ENCODE measurements around the gene FBXW7.
A peak's percentile ranks its signal among the peaks of the same experiment; 100 is the strongest.
"Not testable (repeated sequence)": the region's sequence is repeated elsewhere in the genome, so short reads cannot be mapped to it uniquely, and the experiment has no call there.

The FBXW7 gene

DNA sequence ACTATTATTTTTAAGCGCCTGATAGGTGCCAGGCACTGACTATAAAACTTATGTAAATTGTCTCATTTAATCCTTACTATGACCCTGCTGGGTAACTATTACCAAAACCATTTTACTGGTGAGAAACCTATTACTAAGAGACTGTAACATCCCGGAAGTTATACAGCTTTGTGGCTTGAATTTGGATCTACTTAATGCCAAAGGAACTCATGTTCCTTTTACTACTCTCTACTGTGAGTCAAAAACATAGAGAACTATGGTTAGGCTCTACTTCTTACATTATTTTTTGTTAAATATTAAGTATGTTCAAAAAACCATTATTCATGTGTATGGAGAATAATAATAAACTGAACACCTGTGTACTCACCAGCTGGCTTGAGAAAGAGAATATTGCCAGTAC is 14.8 kb upstream of the FBXW7 start:
- intact Hi-C loops (cut with DNase I); DNase-seq: not testable (repeated sequence)

DNA sequence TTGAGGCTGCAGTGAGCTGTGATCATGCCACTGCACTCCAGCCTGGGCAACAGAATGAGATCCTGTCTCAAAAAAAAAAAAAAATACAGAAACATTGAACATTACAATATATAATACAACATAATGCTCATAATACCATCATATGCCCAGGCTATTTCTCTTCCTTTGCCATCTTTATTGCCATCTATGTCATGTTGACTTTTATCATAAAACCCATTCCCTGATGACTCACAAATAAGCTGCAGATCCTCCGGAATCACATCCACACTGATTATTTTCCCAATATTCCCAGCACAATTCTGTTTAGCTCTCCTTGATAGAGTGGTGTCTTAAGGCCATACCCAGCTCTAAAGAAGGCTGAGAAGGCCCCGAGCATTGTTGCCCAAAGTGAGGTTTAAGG is 9.2 kb upstream of the FBXW7 start:
- intact Hi-C loops (cut with DNase I), result no loop called here
- no peak for DNase-seq

DNA sequence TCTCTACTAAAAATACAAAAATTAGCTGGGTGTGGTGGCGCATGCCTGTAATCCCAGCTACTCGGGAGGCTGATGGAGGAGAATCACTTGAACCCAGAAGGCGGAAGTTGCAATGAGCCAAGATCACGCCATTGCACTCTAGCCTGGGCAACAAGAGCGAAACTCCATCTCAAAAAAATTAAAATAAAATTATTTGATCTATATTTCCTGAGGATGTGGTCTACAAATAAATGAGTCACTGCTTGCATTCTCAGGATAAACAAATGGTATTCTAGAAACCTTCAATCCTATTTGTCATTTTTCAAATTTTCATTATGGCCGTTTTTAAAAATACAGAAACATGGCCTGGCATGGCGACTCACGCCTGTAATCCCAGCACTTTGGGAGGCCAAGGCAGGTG is 8.6 kb upstream of the FBXW7 start:
- DNase-seq; intact Hi-C loops (cut with DNase I): not testable (repeated sequence)

DNA sequence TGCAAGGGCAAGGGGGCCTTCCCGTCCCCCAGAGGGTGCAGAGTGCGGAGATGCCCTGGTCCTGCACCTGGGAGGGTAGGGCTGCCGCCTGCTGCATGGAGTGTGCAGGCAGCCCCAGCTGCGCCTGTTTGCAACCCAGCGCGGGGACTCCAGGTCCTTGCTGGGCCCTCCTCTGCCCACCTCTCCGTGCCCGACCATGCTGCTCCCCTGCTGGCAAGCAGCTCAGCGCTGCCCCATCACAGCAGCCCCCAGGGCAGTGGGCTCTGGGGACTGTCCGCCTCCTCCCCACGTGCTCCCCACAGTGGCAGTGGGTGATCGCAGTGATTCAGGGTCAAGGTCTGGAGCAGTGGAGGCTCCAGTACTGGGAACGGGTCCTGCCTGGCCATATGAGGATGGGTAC is 5.0 kb upstream of the FBXW7 start:
- DNase-seq, result no peak
- intact Hi-C loops (cut with DNase I), result no loop called here

DNA sequence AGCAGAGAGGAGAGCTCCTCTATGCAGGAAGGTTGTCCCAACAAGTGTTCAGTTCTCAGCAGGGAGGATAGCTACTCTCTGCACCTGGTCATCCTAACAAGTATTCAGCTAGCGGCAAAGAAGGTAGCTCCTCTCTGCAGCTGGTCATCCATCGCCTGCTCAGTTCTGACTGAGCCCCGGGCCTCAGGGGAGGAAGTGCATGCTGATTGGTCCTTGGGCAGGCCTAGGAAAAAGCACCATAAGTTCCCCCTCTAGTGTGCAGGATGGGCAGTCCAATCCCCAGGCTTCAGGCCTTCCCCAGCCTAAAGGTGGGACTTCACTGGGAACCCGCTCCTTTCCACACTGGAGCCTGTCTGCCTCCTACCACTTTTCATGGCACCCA is 4.4 kb upstream of the FBXW7 start:
- DNase-seq, result no peak
- intact Hi-C loops (cut with DNase I), result no loop called here

DNA sequence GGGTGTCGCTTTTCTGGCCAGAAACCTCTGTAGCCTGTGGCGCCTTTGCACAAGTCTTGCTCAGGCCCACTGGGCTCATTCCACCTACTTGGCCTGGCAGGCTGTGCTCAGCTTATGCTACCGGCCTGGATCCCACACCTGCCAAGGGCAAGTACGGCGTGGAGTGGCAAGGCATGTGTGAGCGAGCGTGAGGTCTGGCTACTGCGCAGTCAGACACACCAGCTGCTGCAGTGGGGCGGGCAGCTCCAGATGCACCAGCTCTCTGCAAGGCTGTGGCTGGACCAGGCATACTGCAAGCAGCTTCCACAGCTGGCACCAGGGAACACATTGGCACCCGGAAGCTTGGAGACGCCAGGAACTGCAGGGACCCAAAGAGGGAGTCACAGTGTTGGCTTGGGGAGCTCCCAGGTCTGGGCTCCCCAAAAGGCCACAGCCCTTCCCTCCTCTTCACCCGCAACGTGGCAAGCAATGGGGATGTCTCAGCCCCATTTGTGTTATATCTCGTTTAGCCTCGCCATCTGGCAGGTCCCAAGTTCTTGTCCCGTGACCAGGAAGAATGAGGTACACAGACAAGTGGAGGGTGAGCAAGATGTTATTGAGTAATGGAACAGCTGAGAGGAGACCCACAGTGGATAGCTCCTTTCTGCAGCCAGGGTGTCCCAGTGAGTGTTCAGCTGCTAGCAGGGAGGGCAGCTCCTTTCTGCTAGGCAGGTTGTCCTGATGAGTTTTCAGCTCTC is 3.8 kb upstream of the FBXW7 start:
- intact Hi-C loops (cut with DNase I), result no loop called here

DNA sequence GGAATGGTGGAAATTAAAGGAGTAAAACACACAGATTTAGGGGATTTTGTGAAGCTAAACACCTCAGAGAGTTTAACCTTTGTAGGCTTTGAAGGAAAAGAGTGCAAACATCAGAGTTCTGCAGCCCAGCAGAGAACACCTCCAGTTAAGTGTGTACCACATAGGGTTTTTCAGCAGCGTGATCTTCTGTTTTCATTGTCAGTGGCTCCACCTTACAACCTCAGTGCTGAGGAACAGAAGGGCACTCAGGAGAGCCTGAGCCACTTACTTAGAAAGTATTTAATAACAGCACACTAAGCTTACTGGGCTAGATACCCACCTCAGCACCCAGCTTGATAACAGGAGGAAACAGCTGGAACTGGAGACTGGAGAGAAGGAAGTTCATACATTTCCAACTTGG is 2.0 kb upstream of the FBXW7 start:
- no peak for DNase-seq
- intact Hi-C loops (cut with DNase I), result no loop called here

More for the DNA sequence above, 3.8 kb upstream of the FBXW7 start:
- DNase-seq, result no peak

DNA sequence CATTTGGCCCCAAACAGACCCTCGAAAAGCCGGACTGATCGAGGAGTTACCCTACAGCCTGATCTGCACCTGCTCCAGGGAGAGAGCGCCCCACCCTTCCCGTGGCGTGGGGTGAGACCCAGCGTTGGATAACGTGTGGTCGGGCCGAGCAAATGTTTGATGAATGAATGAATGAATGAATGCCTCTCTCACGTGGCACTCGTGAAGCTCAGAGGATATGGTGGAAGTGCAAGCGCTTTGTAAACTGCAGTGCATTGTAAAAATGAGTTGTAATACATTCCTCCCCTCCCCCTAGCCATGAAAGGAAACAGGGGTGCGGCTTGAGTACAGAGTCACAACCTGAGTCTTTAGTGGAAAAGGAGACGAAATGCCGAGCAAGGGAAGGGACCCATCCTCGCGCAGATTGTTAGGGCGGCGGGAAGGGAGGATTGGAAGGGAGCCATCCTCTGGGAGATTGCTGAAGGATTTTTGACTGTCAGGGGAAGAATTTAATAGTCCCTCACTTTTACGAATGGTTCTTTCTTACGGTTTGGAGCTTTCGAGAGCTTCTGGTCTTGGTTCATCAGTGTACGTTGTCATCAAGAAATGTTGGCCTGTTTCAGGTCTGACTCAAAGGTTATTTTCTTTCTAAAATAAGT is 772 bp upstream of the FBXW7 start:
- DNase-seq, result peak in 16 of 42 donors; percentile 4 to 64 (median 38)
- intact Hi-C loops (cut with DNase I), result no loop called here

DNA sequence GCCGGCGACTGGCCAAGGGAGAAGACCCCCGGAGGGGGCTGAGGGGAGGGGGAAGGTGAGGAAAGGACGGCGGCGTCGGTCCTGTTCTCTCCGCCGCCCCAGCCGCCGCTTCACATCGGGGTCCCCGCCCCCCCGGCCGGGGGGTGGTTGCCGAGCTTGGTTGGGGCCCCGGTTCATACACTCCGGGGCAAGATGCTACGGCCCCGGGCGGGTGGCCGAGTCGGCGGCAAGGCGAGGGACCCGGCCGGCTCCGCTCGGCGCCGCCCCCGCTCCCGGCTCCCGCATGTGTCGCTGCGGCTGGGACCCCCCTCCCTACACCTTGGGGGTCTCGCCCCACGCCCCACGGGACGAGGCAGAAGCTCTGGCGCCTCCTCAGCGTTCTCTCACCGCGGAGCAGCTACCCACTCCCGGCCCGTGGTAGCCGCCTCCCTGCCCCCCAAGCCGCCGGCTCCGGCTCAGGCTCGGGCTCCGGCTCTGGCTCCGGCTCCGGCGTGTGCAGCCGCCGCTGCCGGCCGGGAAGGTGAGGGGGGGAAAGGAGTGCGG is 461 bp downstream of the FBXW7 start:
- intact Hi-C loops (cut with DNase I), result no loop called here
- peak in 8 of 42 donors; percentile 10 to 42 (median 24) for DNase-seq

DNA sequence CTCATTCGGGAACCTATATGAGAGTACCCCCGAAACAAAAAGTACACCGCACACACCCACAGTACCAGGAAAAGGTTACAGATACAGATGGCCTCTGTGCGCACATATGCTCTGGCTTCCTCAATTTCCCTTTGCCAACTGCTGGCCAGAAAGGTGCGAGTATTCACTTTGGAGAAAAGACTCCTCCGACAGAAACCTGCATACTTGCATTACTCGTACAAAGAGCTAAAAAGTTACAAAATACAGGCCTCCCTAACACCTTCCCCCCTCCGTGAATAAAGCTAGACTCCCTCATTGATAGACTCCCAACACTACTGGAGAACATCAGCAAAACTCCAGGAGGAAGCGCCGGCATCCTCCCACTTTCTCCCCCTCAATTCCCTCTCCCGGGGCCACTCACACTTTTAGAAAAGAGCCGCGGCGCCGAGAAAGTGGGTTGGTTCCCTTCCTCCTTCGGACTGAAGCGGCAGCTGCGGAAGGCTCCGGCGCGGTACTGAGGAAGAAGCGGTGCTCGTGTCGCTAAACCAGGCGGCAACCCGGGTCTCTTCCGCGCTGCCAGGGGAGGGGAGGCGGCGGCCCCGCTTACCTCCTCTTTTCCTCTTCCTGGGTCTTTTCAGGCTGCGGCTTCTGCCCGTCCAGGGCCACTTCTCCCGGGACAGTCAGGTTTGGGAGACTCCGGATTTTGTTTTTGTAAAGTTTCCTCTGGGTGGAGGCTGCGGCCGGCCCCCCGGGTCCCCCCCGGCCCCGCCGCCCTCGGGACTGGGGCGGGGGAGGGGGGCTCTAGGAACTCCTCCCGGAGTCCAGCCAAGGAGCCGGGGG is 1.1 kb downstream of the FBXW7 start:
- DNase-seq, result peak in 39 of 42 donors; percentile 10 to 71 (median 47)
- intact Hi-C loops (cut with DNase I), result no loop called here

DNA sequence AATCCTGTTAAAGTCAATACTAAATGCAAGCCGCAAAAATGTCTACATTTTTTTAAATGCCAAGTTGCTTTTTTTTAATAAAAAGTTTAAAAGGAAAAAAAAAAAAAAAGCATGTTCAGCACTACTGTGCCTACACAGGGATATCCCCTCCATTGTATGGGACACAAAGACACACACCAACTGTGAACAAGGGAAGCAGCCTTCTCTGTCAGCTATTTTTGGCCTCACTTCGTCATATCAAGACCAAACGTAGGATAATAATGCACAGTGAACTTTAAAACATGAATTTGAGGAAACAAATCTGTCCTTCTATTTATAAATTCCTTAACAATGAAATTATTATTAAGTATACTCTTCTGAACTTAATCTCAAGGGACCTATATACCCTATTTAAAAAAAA is 4.4 kb downstream of the FBXW7 start:
- intact Hi-C loops (cut with DNase I), result no loop called here
- DNase-seq, result no peak

DNA sequence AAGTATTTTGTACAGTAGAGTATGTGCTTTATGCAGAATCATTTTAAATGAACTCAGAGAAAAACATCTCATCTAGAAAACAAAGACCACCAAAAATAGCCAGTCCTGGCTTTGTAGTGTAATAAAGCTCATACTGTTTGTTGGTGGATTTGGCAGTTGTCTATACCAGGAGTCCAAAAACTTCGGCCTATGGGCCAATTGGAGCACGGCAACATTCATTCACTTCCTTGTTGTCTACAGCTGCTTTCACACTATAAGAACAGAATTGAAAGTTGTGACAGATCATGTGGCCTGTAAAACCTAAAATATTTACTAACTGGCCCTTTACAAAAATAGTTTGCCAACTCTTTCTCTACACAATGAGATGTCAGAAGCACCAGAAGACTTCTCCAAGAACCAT is 5.3 kb downstream of the FBXW7 start:
- intact Hi-C loops (cut with DNase I), result no loop called here
- DNase-seq, result no peak

DNA sequence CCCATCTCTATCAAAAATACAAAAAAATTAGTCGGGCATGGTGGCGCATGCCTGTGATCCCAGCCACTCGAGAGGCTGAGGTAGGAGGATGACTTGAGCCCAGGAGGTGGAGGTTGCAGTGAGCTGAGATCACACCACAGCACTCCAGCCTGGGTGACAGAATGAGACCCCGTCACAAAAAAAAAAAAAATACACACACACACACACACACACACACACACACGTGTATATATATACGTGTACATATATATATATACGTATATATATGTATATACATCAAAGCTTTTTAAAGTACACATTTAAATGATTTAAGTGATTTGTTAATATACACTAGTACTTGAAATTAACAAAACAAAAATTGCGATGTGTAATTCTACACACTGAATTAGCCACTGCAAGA is 6.0 kb downstream of the FBXW7 start:
- DNase-seq, result no peak
- intact Hi-C loops (cut with DNase I), result no loop called here

DNA sequence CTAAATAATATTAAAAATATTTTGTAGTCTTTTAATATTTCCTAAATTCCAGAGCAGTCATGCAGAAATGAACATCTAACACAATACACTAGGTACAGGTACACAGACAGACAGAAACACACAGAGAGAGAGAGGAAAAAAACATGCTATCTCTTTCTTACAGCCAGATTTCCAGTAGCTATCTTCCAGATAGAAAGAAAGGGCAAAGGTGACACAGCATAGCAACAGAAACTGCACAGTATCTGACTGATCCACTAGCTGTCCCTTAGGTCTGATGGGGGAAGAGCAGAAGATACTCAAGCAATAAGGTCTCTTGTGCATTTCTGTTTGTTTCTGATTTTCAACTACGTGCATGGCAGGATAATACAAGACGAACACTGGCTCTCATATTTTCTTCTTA is 7.8 kb downstream of the FBXW7 start:
- intact Hi-C loops (cut with DNase I), result no loop called here
- DNase-seq, result no peak

DNA sequence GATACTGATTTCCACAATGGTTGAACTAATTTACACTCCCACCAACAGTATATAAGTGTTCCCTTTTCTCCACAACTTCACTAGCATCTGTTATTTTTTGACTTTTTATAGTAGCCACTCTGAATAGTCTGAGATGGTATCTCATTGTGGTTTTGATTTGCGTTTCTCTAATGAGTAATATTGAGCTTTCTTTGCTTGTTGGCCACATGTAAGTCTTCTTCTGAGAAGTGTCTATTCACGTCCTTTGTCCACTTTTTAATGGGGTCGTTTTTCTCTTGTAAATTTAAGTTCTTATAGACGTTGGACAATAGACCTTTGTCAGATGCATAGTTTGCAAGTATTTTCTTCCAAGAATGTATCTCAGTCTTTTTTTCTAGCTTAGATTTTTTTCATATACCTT is 10.0 kb downstream of the FBXW7 start:
- DNase-seq, result no peak
- intact Hi-C loops (cut with DNase I), result no loop called here

DNA sequence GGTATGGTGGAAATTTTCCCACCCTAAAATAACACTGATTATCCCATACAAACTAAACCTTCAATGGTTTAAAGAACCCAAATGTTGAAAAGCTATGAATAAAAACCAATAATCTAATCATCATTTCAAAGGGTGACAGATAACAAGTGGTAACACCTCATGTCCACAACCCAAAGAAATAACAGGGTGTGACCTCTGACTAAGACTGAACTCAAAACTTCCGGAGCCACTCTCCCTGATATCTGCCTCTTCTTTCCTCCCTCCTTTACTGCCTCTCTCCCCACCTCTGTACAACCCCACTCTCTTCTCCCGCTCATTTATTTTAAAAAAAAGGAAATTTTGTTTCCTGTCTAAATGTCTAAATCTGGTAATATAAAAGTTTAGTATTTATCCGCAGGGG is 11.5 kb downstream of the FBXW7 start:
- intact Hi-C loops (cut with DNase I), result no loop called here
- DNase-seq, result no peak

DNA sequence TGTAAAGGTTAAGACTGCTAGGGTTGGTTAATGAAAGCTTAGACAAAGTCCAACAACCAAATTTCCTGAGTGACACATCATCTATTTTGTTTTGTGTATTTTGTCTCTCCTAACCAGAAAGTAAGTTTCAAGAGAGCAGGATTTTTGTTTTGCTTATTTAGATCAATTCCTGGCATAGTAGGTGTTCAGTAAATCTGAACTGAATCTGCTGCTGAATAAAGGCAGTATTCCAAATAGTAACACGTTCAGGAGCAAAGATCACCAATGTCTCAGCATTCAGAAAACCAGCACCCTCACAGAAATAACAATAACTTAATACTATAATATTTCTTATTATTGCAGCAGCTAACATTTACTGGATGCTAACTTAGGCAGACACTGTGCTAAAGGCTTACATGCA is 12.2 kb downstream of the FBXW7 start:
- DNase-seq, result no peak
- intact Hi-C loops (cut with DNase I), result no loop called here

DNA sequence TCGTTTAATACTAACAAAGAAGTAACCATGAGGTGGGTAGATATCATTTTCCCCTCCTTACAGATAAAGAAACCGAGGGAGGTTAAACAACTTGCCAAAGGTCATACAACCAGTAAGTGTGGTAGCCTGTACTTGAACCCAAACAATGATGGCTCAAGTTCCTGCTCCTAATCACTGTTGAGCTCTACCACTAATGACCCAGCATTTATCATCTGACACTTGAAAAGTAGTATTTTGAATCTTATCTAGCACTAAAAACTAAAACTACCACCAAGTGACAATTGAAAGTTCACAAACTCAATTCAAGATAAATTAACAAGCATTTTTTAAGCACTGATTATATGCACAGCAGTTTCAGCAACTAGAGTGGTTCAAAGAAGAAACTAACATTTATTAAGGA is 13.1 kb downstream of the FBXW7 start:
- intact Hi-C loops (cut with DNase I), result no loop called here
- no peak for DNase-seq

DNA sequence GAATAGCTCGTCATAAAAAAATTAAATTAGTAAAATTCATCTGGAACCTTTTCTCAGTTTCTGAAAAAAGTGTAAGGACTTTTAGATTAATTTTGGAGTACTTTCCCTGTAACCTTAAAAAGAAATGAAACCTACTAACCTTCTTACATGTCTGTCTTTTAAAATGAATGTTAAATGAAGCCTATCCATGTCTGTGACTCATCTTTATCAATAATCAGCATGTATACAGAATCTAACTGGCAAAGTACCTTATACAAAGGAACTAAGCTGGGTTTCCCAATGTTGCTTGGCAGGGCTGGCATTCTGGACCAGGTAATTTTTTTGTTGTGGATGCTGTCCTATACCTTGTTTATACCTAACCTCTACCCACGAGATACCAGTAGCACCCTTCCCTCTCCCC is 13.6 kb downstream of the FBXW7 start:
- no peak for DNase-seq
- intact Hi-C loops (cut with DNase I), result no loop called here

DNA sequence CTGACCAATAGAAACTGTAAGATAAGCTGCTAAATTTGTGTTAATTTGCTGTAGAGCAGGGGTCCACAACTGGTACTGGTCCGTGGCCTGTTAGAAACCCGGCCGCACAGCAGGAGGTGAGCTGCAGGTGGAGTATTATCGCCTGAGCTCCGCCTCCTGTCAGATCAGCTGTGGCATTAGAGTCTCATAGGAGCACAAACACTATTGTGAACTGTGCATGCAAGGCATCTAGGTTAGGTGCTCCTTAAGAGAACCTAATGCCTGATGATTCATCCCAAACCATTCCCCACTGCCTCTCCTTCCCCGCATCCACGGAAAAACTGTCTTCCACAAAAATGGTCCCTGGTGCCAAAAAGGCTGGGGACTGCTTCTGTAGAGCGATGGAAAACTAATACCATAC is 19.7 kb downstream of the FBXW7 start:
- no peak for DNase-seq
- intact Hi-C loops (cut with DNase I), result no loop called here

Measured in head of caudate nucleus (tissue), 42 donors.